Endothelial cell of umbilical vein (primary cell): Measurements from ENCODE around the gene PTP4A1.

Experiments used
- EZH2 ChIP-seq: IDR thresholded peaks from 2 replicates; pipeline ENCODE4 v1.6.1; 2012; ENCODE audit warnings: borderline replicate concordance, low read depth, mild to moderate bottlenecking, moderate library complexity, low read length, inconsistent platforms; ENCODE audit not compliant: severe bottlenecking
- POLR2A ChIP-seq: IDR thresholded peaks from 2 replicates; pipeline ENCODE4 v1.6.1; 2012; ENCODE audit warnings: low read depth, mild to moderate bottlenecking, control low read depth, low read length
- POLR2AphosphoS5 ChIP-seq: IDR thresholded peaks from 2 replicates; pipeline ENCODE4 v1.6.1; 2012; ENCODE audit warnings: low read depth, mild to moderate bottlenecking, control low read depth, low read length, moderate library complexity; ENCODE audit not compliant: insufficient read depth
- TF ChIP-seq, protein P1 (sequence below), 2 donors: IDR thresholded peaks; 1 replicate in 1 of 2; 2 replicates in 1 of 2; pipeline ENCODE4 v1.5.1; 2011; ENCODE audit warnings: low read length in 2 of 2, mild to moderate bottlenecking in 2 of 2, moderate library complexity in 2 of 2, control low read depth in 1 of 2, inconsistent platforms in 1 of 2, low read depth in 1 of 2; ENCODE audit not compliant: insufficient read depth in 1 of 2; ENCODE audit errors: extremely low read depth in 1 of 2
- TF ChIP-seq, protein P2 (sequence below): IDR thresholded peaks from 2 replicates; pipeline ENCODE4 v1.6.1; 2011; ENCODE audit not compliant: insufficient read depth, insufficient read length

DNA sequence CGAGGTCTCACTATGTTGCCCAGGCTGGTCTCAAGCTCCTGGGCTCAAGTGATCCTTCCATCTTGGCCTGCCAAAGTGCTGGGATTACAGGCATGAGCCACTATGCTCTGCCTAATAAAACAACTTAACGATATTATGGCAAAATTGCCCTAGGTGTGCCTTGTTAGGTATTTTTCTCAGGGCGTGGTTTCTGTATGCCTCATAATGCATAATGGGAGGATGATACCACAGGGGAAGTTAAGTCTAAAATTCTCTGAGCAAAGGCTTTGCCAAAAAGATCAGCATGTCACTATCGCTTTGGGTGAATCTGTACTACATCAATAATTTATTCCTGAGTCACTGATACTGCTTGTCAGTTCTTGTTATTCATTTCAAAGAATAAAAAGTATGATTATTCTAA is 15.9 kb upstream of the PTP4A1 start:
- TF ChIP-seq, protein P1, sequence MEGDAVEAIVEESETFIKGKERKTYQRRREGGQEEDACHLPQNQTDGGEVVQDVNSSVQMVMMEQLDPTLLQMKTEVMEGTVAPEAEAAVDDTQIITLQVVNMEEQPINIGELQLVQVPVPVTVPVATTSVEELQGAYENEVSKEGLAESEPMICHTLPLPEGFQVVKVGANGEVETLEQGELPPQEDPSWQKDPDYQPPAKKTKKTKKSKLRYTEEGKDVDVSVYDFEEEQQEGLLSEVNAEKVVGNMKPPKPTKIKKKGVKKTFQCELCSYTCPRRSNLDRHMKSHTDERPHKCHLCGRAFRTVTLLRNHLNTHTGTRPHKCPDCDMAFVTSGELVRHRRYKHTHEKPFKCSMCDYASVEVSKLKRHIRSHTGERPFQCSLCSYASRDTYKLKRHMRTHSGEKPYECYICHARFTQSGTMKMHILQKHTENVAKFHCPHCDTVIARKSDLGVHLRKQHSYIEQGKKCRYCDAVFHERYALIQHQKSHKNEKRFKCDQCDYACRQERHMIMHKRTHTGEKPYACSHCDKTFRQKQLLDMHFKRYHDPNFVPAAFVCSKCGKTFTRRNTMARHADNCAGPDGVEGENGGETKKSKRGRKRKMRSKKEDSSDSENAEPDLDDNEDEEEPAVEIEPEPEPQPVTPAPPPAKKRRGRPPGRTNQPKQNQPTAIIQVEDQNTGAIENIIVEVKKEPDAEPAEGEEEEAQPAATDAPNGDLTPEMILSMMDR (IDR thresholded peaks at IDR 0.05; ENCODE audit: extremely low read depth in 1 of 2, insufficient read depth in 1 of 2, low read depth in 1 of 2, low read length in 2 of 2), result no peak
- TF ChIP-seq POLR2A (no peak), EZH2 (no peak), POLR2AphosphoS5 (no peak)
- TF ChIP-seq, protein P2, sequence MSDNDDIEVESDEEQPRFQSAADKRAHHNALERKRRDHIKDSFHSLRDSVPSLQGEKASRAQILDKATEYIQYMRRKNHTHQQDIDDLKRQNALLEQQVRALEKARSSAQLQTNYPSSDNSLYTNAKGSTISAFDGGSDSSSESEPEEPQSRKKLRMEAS, result no peak
